ENCODE data around the gene SLC9C2.

- TF ChIP-seq CTCF (IDR thresholded peaks at IDR 0.05; ENCODE audit: insufficient read depth, low read depth, low read length) (no peak), EZH2 (IDR thresholded peaks at IDR 0.05; ENCODE audit: insufficient read depth, low read length) (no peak)
Observed at GRCh38 chr1:173506437-173506836, 96.4 kb downstream of the SLC9C2 start.

Measured in astrocyte (in vitro differentiated cells and primary cell).